PC-9 (cell line): ENCODE data around the gene MACC1.

Experiments
- CTCF ChIP-seq: fragments of 200-600 bp; sonication (generic); conservative IDR thresholded peaks from 2 replicates; pipeline ENCODE4 v1.6.1; 2017; ENCODE audit warnings: mixed run types, antibody characterized with exemption, mild to moderate bottlenecking, moderate library complexity
- EZH2 ChIP-seq: fragments of 200-600 bp; sonication (generic); IDR thresholded peaks from 2 replicates; pipeline ENCODE4 v1.8.0; 2017; ENCODE audit warnings: antibody characterized with exemption, low read depth

GRCh38 chr7:20132585-20132984 is 84.6 kb downstream of the MACC1 start:
- TF ChIP-seq CTCF (no peak), EZH2 (no peak)
